Measurements from ENCODE around the gene TAF11L2. TPM values are rescaled to one million over a fixed set of nuclear protein-coding genes. Genes with fewer than 3 reads are reported as not detected.
A peak's percentile ranks its signal among the peaks of the same experiment; 100 is the strongest.
"Not testable (repeated sequence)": the region's sequence is repeated elsewhere in the genome, so short reads cannot be mapped to it uniquely, and the experiment has no call there.

TAF11L2 gene
- total RNA-seq: not detected
- not detected for polyA plus RNA-seq (ENCODE audit: insufficient read length in 2 of 2)
- long read RNA-seq, donor 1: 0 reads
- long read RNA-seq, donor 2: 0 reads
- long read RNA-seq, donor 3: 0 reads
- long read RNA-seq, donor 4: 0 reads

DNA sequence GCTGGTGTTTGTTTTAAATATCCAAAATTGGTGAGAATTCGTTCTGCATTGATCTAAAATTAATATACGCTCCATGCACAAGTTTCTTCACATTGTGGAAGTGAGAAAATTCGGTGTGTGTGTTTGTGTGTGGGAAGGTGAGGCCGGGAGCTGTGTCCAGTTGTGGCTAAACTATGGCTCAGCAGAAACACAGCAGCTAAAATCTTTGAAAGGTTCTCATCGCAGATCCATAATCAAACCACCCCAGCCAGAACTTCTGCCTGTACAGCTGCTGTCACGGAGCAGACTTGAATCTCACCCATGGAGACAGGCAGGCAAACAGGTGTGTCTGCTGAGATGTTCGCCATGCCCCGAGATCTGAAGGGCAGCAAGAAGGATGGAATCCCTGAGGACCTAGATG is at the start of gene TAF11L2:
TAF11L2 (plus strand) TSS at position 301 of the 400 bp plus-strand sequence.
- H3K4me3 ChIP-seq (ENCODE audit: low read depth, low read length); H3K27ac ChIP-seq (ENCODE audit: low read depth, low read length); H3K27me3 ChIP-seq (ENCODE audit: control insufficient read depth, insufficient read depth, low read length); H3K36me3 ChIP-seq (ENCODE audit: control insufficient read depth, insufficient read depth, low read length); H3K9me3 ChIP-seq (ENCODE audit: control insufficient read depth, insufficient read depth, low read length); DNase-seq (ENCODE audit: low read depth in 4 of 6, low spot score in 6 of 6); H3K4me1 ChIP-seq (ENCODE audit: control insufficient read depth, insufficient read depth, low read length): not testable (repeated sequence)
- 100% methylated on average over 3 of the region's 8 CpGs for WGBS (ENCODE audit: insufficient coverage)

DNA sequence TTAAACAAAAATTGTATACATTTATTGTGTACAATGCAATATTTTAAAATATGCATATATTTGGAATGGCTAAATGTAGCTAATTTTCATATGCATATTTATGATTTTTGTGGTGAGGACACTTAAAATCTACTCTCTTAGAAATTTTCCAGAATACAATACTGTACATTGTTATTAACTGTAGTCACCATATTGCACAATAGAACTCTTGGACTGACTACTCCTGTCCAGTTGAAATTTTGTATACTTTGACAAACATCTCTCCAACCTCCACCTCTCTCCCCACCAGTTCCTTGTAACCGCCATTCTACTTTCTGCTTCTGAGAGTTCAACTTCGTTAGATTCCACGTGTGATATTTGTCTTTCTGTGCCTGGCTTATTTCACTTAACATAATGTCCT is 49.2 kb upstream of the TAF11L2 start:
- Histone ChIP-seq H3K4me3 (ENCODE audit: low read depth, low read length) (no peak overlapping the region), H3K27ac (ENCODE audit: low read depth, low read length) (no peak overlapping the region), H3K36me3 (ENCODE audit: control insufficient read depth, insufficient read depth, low read length) (no peaks in the 10 kb centered on the region), H3K9me3 (ENCODE audit: control insufficient read depth, insufficient read depth, low read length) (no peaks in the 10 kb centered on the region), H3K27me3 (ENCODE audit: control insufficient read depth, insufficient read depth, low read length) (no peaks in the 10 kb centered on the region), H3K4me1 (ENCODE audit: control insufficient read depth, insufficient read depth, low read length) (no peaks in the 10 kb centered on the region)
- DNase-seq (ENCODE audit: low read depth in 4 of 6, low spot score in 6 of 6): no peak
- 96% methylated on average over 3 of the region's 3 CpGs for WGBS (ENCODE audit: insufficient coverage)

DNA sequence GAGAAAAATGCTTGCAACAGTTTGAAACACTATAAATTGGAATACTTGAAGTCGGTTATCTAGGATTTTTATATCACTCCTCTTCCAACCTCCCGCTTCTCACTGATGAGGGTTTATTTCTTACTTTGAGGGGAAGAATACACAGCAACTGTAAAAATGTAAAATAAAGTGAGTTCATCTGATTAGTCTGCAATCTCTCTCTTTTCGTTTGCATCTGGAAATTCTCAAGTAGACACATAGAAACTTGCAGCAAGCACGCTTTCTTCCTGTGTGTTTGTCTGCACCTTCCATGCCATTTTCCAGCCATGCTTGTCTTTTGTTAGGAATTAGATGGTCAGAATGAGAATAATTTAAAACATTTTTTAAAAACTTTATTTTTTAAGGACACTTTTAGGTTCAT is 45.1 kb upstream of the TAF11L2 start:
- 80% methylated on average over 1 of the region's 4 CpGs for WGBS (ENCODE audit: insufficient coverage)
- H3K4me1 ChIP-seq (ENCODE audit: control insufficient read depth, insufficient read depth, low read length): no peaks in the 10 kb centered on the region
- no peaks in the 10 kb centered on the region for H3K9me3 ChIP-seq (ENCODE audit: control insufficient read depth, insufficient read depth, low read length)
- no peaks in the 10 kb centered on the region for H3K27me3 ChIP-seq (ENCODE audit: control insufficient read depth, insufficient read depth, low read length)
- no peak overlapping the region for H3K27ac ChIP-seq (ENCODE audit: low read depth, low read length)
- no peak overlapping the region for H3K4me3 ChIP-seq (ENCODE audit: low read depth, low read length)
- H3K36me3 ChIP-seq (ENCODE audit: control insufficient read depth, insufficient read depth, low read length): no peaks in the 10 kb centered on the region
- no peak for DNase-seq (ENCODE audit: low read depth in 4 of 6, low spot score in 6 of 6)

DNA sequence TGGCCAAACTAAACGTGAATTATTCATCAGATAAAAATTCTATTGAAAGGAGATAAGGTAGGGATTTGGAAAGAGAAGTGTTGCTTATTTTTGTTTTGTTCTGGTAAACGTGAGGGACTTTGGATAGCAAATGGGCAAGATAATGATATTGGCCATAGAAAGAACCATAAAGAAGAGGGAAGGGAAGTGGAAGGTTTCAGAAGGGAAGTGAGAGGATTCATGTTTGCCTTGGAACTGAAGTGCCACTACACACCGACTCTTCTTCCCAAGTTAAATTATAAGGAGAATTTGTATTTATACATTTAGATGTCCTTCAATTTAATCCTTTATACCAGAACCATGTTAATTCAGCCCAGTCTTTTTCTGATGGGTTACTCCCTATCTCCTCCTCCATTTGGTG is 42.1 kb upstream of the TAF11L2 start:
- no peaks in the 10 kb centered on the region for H3K27me3 ChIP-seq (ENCODE audit: control insufficient read depth, insufficient read depth, low read length)
- H3K27ac ChIP-seq (ENCODE audit: low read depth, low read length): no peak overlapping the region
- H3K4me1 ChIP-seq (ENCODE audit: control insufficient read depth, insufficient read depth, low read length): no peaks in the 10 kb centered on the region
- DNase-seq (ENCODE audit: low read depth in 4 of 6, low spot score in 6 of 6): no peak
- WGBS (ENCODE audit: insufficient coverage): 83% methylated on average over 1 of the region's 3 CpGs
- no peaks in the 10 kb centered on the region for H3K9me3 ChIP-seq (ENCODE audit: control insufficient read depth, insufficient read depth, low read length)
- no peak overlapping the region for H3K4me3 ChIP-seq (ENCODE audit: low read depth, low read length)
- H3K36me3 ChIP-seq (ENCODE audit: control insufficient read depth, insufficient read depth, low read length): no peaks in the 10 kb centered on the region

DNA sequence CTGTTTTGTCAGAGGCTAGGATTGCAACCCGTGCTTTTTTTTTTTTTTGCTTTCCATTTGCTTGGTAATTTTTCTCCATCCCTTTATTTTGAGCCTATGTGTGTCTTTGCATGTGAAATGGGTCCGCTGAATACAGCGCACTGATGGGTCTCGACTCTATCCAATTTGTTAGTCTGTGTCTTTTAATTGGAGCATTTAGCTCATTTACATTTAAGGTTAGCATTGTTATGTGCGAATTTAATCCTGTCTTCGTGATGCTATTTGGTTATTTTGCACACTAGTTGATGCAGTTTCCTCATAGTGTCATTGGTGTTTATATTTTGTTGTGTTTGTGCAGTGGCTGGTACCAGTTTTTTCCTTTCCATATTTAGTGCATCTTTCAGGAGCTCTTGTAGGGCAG is 36.2 kb upstream of the TAF11L2 start:
- Histone ChIP-seq H3K4me3 (ENCODE audit: low read depth, low read length) (no peak overlapping the region), H3K9me3 (ENCODE audit: control insufficient read depth, insufficient read depth, low read length) (no peaks in the 10 kb centered on the region), H3K36me3 (ENCODE audit: control insufficient read depth, insufficient read depth, low read length) (no peaks in the 10 kb centered on the region), H3K27ac (ENCODE audit: low read depth, low read length) (no peak overlapping the region), H3K4me1 (ENCODE audit: control insufficient read depth, insufficient read depth, low read length) (no peaks in the 10 kb centered on the region), H3K27me3 (ENCODE audit: control insufficient read depth, insufficient read depth, low read length) (no peaks in the 10 kb centered on the region)
- no peak for DNase-seq (ENCODE audit: low read depth in 4 of 6, low spot score in 6 of 6)
- 100% methylated on average over 1 of the region's 6 CpGs for WGBS (ENCODE audit: insufficient coverage)

DNA sequence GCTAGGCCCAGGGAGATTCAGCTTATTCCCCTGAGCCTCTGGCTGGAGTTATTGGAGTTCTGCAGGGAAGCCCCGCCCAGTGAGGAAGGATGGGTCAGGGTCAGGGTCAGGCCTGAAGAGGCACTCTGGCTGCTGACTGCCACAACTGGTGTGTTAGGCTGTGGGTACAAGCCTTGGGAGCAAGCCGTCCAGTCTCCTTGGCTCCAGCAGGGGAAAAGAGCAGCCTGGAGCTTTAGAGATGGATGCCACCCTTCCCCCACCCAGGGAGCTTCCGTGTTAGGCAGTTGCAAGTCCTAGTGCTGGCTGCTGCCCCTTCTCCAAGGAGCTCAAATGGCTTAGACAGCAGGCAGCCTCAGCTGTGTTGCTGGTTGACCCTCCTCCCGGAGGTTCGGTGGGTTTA is 34.4 kb upstream of the TAF11L2 start:
- DNase-seq (ENCODE audit: low read depth in 4 of 6, low spot score in 6 of 6): no peak
- no peak overlapping the region for H3K27ac ChIP-seq (ENCODE audit: low read depth, low read length)
- no peaks in the 10 kb centered on the region for H3K36me3 ChIP-seq (ENCODE audit: control insufficient read depth, insufficient read depth, low read length)
- no peaks in the 10 kb centered on the region for H3K9me3 ChIP-seq (ENCODE audit: control insufficient read depth, insufficient read depth, low read length)
- WGBS (ENCODE audit: insufficient coverage): 70% methylated on average over 4 of the region's 5 CpGs
- no peaks in the 10 kb centered on the region for H3K4me1 ChIP-seq (ENCODE audit: control insufficient read depth, insufficient read depth, low read length)
- no peaks in the 10 kb centered on the region for H3K27me3 ChIP-seq (ENCODE audit: control insufficient read depth, insufficient read depth, low read length)
- H3K4me3 ChIP-seq (ENCODE audit: low read depth, low read length): no peak overlapping the region

DNA sequence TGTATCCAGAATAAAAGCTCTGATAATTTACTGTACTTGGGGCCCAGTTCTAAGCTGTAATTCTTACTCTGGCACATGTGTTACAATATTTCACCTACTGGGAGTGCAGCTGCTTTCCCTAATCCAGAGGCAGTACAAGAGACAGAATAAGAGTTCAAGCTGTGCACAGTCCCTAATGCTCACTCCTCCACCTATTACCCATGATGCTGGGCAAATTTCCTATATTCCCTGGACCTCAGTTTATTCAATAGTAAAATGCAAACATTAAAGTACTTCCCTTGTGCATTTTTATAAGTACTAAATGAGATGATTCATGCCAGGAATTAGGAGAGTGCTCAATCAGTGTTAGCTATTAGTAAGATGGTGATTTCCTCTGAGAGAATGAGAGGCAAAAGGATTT is 28.0 kb upstream of the TAF11L2 start:
- Histone ChIP-seq H3K4me3 (ENCODE audit: low read depth, low read length) (no peak overlapping the region), H3K27me3 (ENCODE audit: control insufficient read depth, insufficient read depth, low read length) (no peaks in the 10 kb centered on the region), H3K27ac (ENCODE audit: low read depth, low read length) (no peak overlapping the region), H3K9me3 (ENCODE audit: control insufficient read depth, insufficient read depth, low read length) (no peaks in the 10 kb centered on the region), H3K36me3 (ENCODE audit: control insufficient read depth, insufficient read depth, low read length) (no peaks in the 10 kb centered on the region), H3K4me1 (ENCODE audit: control insufficient read depth, insufficient read depth, low read length) (no peaks in the 10 kb centered on the region)
- DNase-seq (ENCODE audit: low read depth in 4 of 6, low spot score in 6 of 6): peak in 3 of 6 donors; percentile 11 to 90 (median 14)

DNA sequence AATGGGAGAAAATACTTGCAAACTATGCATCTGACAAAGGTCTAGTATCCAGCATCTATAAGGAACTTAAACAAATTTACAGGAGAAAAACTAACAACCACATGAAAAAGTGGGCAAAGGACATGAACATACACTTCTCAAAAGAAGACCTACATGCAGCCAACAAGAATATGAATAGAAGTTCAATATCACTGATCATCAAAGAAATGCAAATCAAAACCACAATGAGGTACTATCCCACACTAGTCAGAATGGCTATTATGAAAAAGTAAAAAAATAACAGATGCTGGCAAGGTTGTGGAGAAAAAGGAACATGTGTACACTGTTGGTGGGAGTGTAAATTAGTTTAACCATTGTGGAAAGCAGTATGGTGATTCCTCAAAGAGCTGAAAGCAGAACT is 23.0 kb upstream of the TAF11L2 start:
- H3K9me3 ChIP-seq (ENCODE audit: control insufficient read depth, insufficient read depth, low read length); H3K27ac ChIP-seq (ENCODE audit: low read depth, low read length); H3K27me3 ChIP-seq (ENCODE audit: control insufficient read depth, insufficient read depth, low read length); H3K4me3 ChIP-seq (ENCODE audit: low read depth, low read length); H3K4me1 ChIP-seq (ENCODE audit: control insufficient read depth, insufficient read depth, low read length); H3K36me3 ChIP-seq (ENCODE audit: control insufficient read depth, insufficient read depth, low read length); DNase-seq (ENCODE audit: low read depth in 4 of 6, low spot score in 6 of 6): not testable (repeated sequence)

DNA sequence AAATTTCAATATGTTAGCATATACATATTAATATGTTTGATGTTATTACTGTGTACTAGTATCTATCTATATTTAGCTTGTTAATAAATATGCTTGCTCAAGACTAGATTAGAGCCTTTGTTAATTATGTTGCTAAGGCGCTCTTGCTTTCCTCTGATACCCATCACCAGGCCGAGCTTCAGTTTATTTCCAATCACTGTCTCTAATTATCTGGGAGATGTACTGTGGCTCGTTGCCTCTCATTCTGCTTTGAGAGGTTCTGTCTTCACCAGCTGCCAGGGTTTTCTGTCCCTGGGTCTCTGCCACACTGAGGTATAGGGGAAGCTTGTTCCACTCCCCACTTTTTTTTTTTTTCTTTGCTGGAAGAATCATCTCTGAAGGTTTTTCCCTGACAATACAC is 21.0 kb upstream of the TAF11L2 start:
- no CpG with 5 or more reads among the region's 3 CpGs for WGBS (ENCODE audit: insufficient coverage)
- no peaks in the 10 kb centered on the region for H3K27me3 ChIP-seq (ENCODE audit: control insufficient read depth, insufficient read depth, low read length)
- peak in 3 of 6 donors; percentile 23 to 92 (median 31) for DNase-seq (ENCODE audit: low read depth in 4 of 6, low spot score in 6 of 6)
- H3K36me3 ChIP-seq (ENCODE audit: control insufficient read depth, insufficient read depth, low read length): no peaks in the 10 kb centered on the region
- H3K4me1 ChIP-seq (ENCODE audit: control insufficient read depth, insufficient read depth, low read length): no peaks in the 10 kb centered on the region
- no peaks in the 10 kb centered on the region for H3K9me3 ChIP-seq (ENCODE audit: control insufficient read depth, insufficient read depth, low read length)
- H3K4me3 ChIP-seq (ENCODE audit: low read depth, low read length): no peak overlapping the region
- H3K27ac ChIP-seq (ENCODE audit: low read depth, low read length): no peak overlapping the region

DNA sequence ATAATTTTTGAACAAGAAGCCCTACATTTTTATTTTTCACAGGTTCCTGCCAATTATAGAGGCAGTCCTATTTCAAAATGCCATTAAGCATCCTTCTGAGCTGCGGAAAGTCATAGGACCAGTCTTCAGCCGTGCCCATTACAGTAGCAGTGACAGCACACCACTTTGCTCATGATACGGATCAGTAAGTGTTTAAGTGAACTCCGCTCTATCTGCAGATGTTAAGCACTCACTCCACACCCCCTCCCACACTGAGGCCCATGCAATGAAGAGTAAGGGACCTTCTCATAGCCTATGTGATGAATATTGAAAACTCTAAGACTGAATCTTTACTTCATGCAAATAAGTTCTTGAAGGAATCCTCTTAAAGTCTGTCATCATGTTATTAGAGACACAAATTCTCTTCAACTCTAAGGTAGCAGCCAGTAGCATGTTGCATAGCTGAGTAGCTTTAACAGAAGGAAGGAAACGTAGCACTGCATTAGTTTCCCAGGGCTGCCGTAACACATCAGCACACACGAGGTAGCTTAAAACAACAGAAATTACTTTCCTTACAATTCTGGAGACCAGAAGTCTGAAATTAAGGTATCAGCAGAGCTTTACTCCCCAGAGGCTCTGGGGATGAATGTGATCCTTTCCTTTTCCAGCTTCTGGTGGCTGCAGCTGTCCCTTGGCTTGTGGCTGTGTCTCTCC is 20.3 kb upstream of the TAF11L2 start:
- Histone ChIP-seq H3K4me3 (ENCODE audit: low read depth, low read length) (no peak overlapping the region), H3K4me1 (ENCODE audit: control insufficient read depth, insufficient read depth, low read length) (no peaks in the 10 kb centered on the region), H3K27me3 (ENCODE audit: control insufficient read depth, insufficient read depth, low read length) (no peaks in the 10 kb centered on the region), H3K27ac (ENCODE audit: low read depth, low read length) (no peak overlapping the region), H3K9me3 (ENCODE audit: control insufficient read depth, insufficient read depth, low read length) (no peaks in the 10 kb centered on the region), H3K36me3 (ENCODE audit: control insufficient read depth, insufficient read depth, low read length) (no peaks in the 10 kb centered on the region)
- 100% methylated on average over 1 of the region's 7 CpGs for WGBS (ENCODE audit: insufficient coverage)
- DNase-seq (ENCODE audit: low read depth in 4 of 6, low spot score in 6 of 6): peak in 1 of 6 donors; percentile 49
